Measurements from ENCODE around the gene ZFHX2. TPM values are rescaled to one million over a fixed set of nuclear protein-coding genes. Genes with fewer than 3 reads are reported as not detected.
A peak's percentile ranks its signal among the peaks of the same experiment; 100 is the strongest.

Gene ZFHX2
- polyA plus RNA-seq, 1 donor from 2014 or later: 0.72 TPM

GRCh38 chr14:23481979-23482822, 69.4 kb downstream of the ZFHX2 start:
- Histone ChIP-seq H3K79me2 (replicated peaks; ENCODE audit: insufficient read depth, low read length) (no peaks in the 10 kb centered on the region), H2AFZ (ENCODE audit: low read depth, low read length) (peak overlapping the region; percentile 28), H3K9ac (ENCODE audit: low read length) (peak overlapping the region; percentile 72), H3K9me3 (ENCODE audit: low read length) (no peaks in the 10 kb centered on the region), H4K20me1 (ENCODE audit: insufficient read depth) (no peaks in the 10 kb centered on the region), H3F3A (ENCODE audit: insufficient read depth, low read length, poor library complexity, severe bottlenecking) (no peaks in the 10 kb centered on the region), H3K4me3 (ENCODE audit: low read length) (peak overlapping the region; percentile 57), H3K27me3 (ENCODE audit: insufficient read depth, low read depth, low read length) (no peaks in the 10 kb centered on the region), H3K27ac (ENCODE audit: low read length) (peak overlapping the region; percentile 96), H3K4me2 (ENCODE audit: low read length) (peak overlapping the region; percentile 88), H3K36me3 (ENCODE audit: insufficient read depth, low read length) (peaks cover 8% of the 10 kb centered on the region), H3K9me2 (ENCODE audit: insufficient read depth, low read length) (no peaks in the 10 kb centered on the region)
- TF ChIP-seq SMC3 (conservative IDR thresholded peaks at IDR 0.05; ENCODE audit: poor library complexity) (peak; percentile 73), EZH2 (IDR thresholded peaks at IDR 0.05; ENCODE audit: borderline replicate concordance, insufficient read depth, low read length, poor library complexity, severe bottlenecking) (no peak), POLR2AphosphoS5 (IDR thresholded peaks at IDR 0.05) (peak; percentile 46), REST (IDR thresholded peaks at IDR 0.05; ENCODE audit: borderline replicate concordance) (peak; percentile 26), EP300 (conservative IDR thresholded peaks at IDR 0.05; ENCODE audit: poor library complexity, severe bottlenecking) (peak; percentile 54), CTCF (IDR thresholded peaks at IDR 0.05; ENCODE audit: poor library complexity, severe bottlenecking) (peak; percentile 79), RAD21 (conservative IDR thresholded peaks at IDR 0.05) (peak; percentile 76), TAF1 (IDR thresholded peaks at IDR 0.05; ENCODE audit: low read depth) (no peak), MXI1 (conservative IDR thresholded peaks at IDR 0.05; ENCODE audit: poor library complexity, severe bottlenecking) (peak; percentile 42)

GRCh38 chr14:23481362-23481970, 70.1 kb downstream of the ZFHX2 start:
- Histone ChIP-seq H3K9me3 (ENCODE audit: low read length) (no peaks in the 10 kb centered on the region), H3F3A (ENCODE audit: insufficient read depth, low read length, poor library complexity, severe bottlenecking) (no peaks in the 10 kb centered on the region), H3K4me3 (ENCODE audit: low read length) (peak overlapping the region; percentile 57), H3K27ac (ENCODE audit: low read length) (peak overlapping the region; percentile 96), H4K20me1 (ENCODE audit: insufficient read depth) (no peaks in the 10 kb centered on the region), H3K4me2 (ENCODE audit: low read length) (peak overlapping the region; percentile 56), H3K9ac (ENCODE audit: low read length) (peak overlapping the region; percentile 72), H3K27me3 (ENCODE audit: insufficient read depth, low read depth, low read length) (no peaks in the 10 kb centered on the region), H3K9me2 (ENCODE audit: insufficient read depth, low read length) (no peaks in the 10 kb centered on the region), H2AFZ (ENCODE audit: low read depth, low read length) (peak overlapping the region; percentile 14), H3K36me3 (ENCODE audit: insufficient read depth, low read length) (peaks cover 12% of the 10 kb centered on the region), H3K79me2 (replicated peaks; ENCODE audit: insufficient read depth, low read length) (no peaks in the 10 kb centered on the region)
- TF ChIP-seq POLR2AphosphoS5 (IDR thresholded peaks at IDR 0.05): no peak
- TF ChIP-seq REST (IDR thresholded peaks at IDR 0.05; ENCODE audit: borderline replicate concordance): peak; percentile 7
- no peak for TF ChIP-seq RAD21 (conservative IDR thresholded peaks at IDR 0.05)
- no peak for TF ChIP-seq MXI1 (conservative IDR thresholded peaks at IDR 0.05; ENCODE audit: poor library complexity, severe bottlenecking)
- no peak for TF ChIP-seq CTCF (IDR thresholded peaks at IDR 0.05; ENCODE audit: poor library complexity, severe bottlenecking)
- TF ChIP-seq TAF1 (IDR thresholded peaks at IDR 0.05; ENCODE audit: low read depth): peak; percentile 22
- TF ChIP-seq SMC3 (conservative IDR thresholded peaks at IDR 0.05; ENCODE audit: poor library complexity): no peak
- TF ChIP-seq EZH2 (IDR thresholded peaks at IDR 0.05; ENCODE audit: borderline replicate concordance, insufficient read depth, low read length, poor library complexity, severe bottlenecking): no peak
- TF ChIP-seq EP300 (conservative IDR thresholded peaks at IDR 0.05; ENCODE audit: poor library complexity, severe bottlenecking): no peak
